ENCODE data around the gene HPCAL1.

The HPCAL1 gene

DNA sequence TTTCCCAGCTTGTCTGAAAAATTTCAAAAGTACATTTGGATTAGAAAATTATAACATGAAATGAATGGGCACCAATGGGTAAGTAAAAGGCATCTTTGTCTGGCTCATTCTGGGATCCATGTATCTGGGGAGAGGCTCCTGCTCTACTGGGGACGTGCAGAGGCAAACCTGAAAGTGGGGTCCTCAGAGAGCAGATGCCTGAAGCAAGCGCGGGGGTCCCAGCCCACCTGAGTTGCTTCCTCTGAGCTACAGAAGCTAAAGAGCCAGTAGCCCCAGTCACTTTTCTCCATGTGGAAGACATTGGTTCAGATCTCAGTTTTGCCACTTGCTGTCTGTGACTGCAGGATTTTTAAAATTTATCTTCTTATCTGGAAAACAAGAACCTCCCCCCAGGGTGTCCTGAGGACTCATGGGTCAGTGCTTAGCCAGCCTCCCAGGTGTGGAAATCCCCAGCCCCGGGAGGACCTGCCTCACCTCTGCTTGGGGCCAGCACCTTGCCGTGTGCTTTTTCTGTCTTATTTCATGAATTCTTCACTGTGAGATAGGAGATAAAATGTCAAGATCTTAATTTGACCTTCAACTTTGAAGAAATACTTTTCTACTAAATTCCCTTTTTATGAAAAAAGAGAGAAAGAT, 170.5 kb downstream of the HPCAL1 start:
- no peak for DNase-seq

DNA sequence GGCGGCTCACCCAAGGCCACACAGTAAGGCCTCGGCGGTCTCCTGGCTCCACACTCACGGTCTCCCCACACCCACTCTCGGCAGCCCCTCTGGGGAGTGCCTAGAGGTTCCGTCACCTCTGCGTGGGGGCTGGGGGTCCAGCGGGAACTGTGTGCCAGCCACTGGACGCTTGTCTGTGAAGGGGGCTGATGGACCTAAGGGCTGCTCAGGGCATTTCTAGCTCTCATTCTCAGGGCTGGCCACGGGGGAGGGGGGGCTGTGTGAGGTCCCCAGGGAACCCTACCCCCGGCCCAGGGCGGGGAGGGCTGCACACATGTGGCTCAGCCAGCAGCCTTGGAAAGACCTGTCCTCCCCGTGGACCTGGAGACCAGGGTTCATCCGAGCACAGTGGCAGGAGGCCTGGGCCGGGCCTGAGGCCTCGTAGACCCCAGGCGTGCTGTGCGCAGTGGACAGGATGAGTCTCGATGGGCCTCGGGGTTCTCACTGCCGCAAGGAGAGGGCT, 172.6 kb downstream of the HPCAL1 start:
- DNase-seq = no peak

DNA sequence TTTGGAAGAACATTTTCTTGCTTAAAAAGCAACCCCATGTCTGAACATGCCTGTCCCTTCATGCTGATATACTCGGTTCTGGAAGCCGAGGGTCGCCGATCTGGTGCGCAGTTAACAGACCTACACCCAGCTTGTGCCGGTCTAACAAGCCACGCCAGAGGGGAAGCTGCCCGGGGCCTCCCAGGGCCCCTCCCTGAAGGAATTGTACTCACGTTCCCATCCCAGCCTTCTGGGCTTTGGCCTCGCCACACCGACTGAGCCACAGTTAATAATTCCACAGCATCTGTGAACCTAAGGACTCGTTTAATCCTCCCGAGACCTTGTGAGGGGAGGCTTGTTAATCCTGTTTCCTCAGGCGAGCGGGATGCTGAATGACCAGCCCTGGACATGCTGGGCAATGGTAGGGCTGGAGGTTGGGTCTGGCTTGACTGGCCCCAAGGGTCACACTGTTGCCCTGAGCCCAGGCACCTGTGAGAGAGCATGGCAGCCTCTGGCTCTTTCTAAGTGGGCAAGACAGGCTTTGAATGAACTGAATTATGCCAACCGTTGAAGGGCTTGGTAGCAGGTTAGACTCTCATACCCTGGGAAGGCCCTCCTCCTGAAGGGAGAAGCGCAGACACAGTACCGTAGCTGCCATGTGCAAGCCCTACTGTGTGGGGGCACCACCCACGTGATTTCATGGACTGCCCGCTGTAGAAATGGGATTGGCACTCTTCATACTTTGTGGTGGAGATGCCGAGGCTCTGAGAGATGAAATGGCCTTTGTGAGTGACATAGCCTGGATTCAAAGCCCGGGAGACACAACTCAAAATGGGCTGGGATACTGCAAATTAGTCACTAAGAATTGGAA, 173.3 kb downstream of the HPCAL1 start:
- no peak for DNase-seq

DNA sequence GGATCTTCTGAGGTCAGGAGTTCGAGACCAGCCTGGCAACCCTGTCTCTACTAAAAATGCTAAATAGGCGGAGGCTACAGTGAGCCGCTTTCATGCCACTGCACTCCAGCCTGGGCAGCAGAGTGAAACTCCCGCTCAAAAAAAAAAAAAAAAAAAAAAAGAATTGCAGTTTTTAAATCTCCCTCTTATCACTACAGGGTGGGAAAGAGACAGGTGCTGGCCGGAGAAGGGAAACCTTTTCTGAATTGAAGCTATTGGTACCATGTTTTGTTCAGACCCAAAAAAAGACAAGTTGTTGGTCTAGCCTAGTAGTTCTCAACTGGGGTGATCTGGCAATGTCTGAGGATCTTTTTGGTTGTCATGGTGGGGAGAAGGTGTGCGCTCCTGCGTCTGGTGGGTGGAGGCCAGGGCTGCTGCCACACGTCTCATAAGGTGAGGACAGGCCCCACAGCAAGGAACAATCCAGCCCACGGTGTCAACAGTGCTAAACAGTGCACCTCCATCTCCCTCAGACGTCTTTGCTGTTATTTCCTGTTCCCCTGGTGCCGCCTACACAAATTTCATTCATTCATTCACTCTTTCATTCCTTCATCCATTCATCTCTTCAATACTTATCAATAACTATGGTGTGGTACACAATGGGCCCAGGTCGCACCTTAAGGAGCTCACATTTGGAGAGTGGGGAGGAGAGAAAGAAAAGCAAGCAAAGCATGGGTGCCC, 174.2 kb downstream of the HPCAL1 start:
- no peak for DNase-seq
